Trophoblast cell (in vitro differentiated cells and primary cell): ENCODE results near the gene ZNF804A.

Experiments
- DNase-seq, 2 donors: peaks; one replicate each; pipeline ENCODE4 v3.0.0-alpha.2; 2016
- H2AFZ ChIP-seq: 2 replicates; pipeline ENCODE4 v1.6.1; 2013; ENCODE audit warnings: low read length, moderate library complexity, mild to moderate bottlenecking; ENCODE audit not compliant: insufficient read depth, poor library complexity
- H2AK5ac ChIP-seq: 2 replicates; pipeline ENCODE4 v1.6.1; 2013; ENCODE audit warnings: mild to moderate bottlenecking, low read length
- H2BK120ac ChIP-seq: 2 replicates; pipeline ENCODE4 v1.6.1; 2013; ENCODE audit warnings: low read length, mild to moderate bottlenecking, moderate library complexity; ENCODE audit not compliant: insufficient read depth, poor library complexity
- H2BK12ac ChIP-seq: 2 replicates; pipeline ENCODE4 v1.6.1; 2013; ENCODE audit warnings: mild to moderate bottlenecking, low read length, moderate library complexity
- H2BK5ac ChIP-seq: 2 replicates; pipeline ENCODE4 v1.6.1; 2013; ENCODE audit warnings: low read length, low read depth, moderate library complexity, mild to moderate bottlenecking; ENCODE audit not compliant: poor library complexity
- H3K14ac ChIP-seq: 2 replicates; pipeline ENCODE4 v1.6.1; 2013; ENCODE audit warnings: mild to moderate bottlenecking, low read length
- H3K18ac ChIP-seq: 2 replicates; pipeline ENCODE4 v1.6.1; 2013; ENCODE audit warnings: mild to moderate bottlenecking, low read length
- H3K23ac ChIP-seq: 2 replicates; pipeline ENCODE4 v1.6.1; 2013; ENCODE audit warnings: low read length
- H3K27ac ChIP-seq: 2 replicates; pipeline ENCODE4 v1.5.1; 2013; ENCODE audit warnings: low read depth, mild to moderate bottlenecking, inconsistent platforms, low read length, moderate library complexity
- H3K27me3 ChIP-seq: 2 replicates; pipeline ENCODE4 v1.6.1; 2013; ENCODE audit warnings: inconsistent platforms, mild to moderate bottlenecking, low read length, moderate library complexity; ENCODE audit not compliant: insufficient read depth
- H3K36me3 ChIP-seq, 2 experiments: 1 replicate in 1 of 2; 2 replicates in 1 of 2; pipeline ENCODE4 v1.6.1; 2013; ENCODE audit warnings: low read length in 2 of 2, mild to moderate bottlenecking in 2 of 2, moderate library complexity in 1 of 2; ENCODE audit not compliant: insufficient read depth in 2 of 2, control insufficient read depth in 1 of 2
- H3K4ac ChIP-seq: 2 replicates; pipeline ENCODE4 v1.6.1; 2013; ENCODE audit warnings: low read depth, mild to moderate bottlenecking, low read length, moderate library complexity
- H3K4me1 ChIP-seq, 2 experiments: 1 replicate in 1 of 2; 2 replicates in 1 of 2; pipeline ENCODE4 v1.6.1; 2013; ENCODE audit warnings: low read length in 2 of 2, mild to moderate bottlenecking in 2 of 2, moderate library complexity in 1 of 2; ENCODE audit not compliant: insufficient read depth in 2 of 2, control insufficient read depth in 1 of 2
- H3K4me2 ChIP-seq: 2 replicates; pipeline ENCODE4 v1.6.1; 2013; ENCODE audit warnings: inconsistent platforms, mild to moderate bottlenecking, low read length, moderate library complexity
- H3K4me3 ChIP-seq: 2 replicates; pipeline ENCODE4 v1.5.1; 2013; ENCODE audit warnings: mild to moderate bottlenecking, low read depth, low read length, inconsistent platforms
- H3K79me1 ChIP-seq: one replicate; pipeline ENCODE4 v1.6.1; 2013; ENCODE audit warnings: low read length
- H3K79me2 ChIP-seq: 2 replicates; pipeline ENCODE4 v1.6.1; 2013; ENCODE audit warnings: low read length, mild to moderate bottlenecking; ENCODE audit not compliant: control insufficient read depth, insufficient read depth, poor library complexity
- H3K9ac ChIP-seq: 2 replicates; pipeline ENCODE4 v1.6.1; 2013; ENCODE audit warnings: mild to moderate bottlenecking, low read length
- H3K9me3 ChIP-seq: 2 replicates; pipeline ENCODE4 v1.6.1; 2013; ENCODE audit warnings: low read depth, mild to moderate bottlenecking, control low read depth, inconsistent platforms, low read length; ENCODE audit not compliant: insufficient read depth
- H4K12ac ChIP-seq: 2 replicates; pipeline ENCODE4 v1.6.1; 2013; ENCODE audit warnings: low read depth, mild to moderate bottlenecking, low read length, moderate library complexity
- H4K8ac ChIP-seq: 2 replicates; pipeline ENCODE4 v1.6.1; 2013; ENCODE audit warnings: low read depth, mild to moderate bottlenecking, low read length, moderate library complexity
- H4K91ac ChIP-seq: one replicate; pipeline ENCODE4 v1.6.1; 2013; ENCODE audit warnings: low read depth, mild to moderate bottlenecking, low read length, moderate library complexity
- WGBS: extraction: QIAGEN DNeasy Blood & Tissue Kit; methylation state at CpG from one replicate; pipeline ENCODE4 v1.1.7; 2013; ENCODE audit warnings: missing lambda C conversion rate; ENCODE audit not compliant: insufficient read length, insufficient coverage; ENCODE audit errors: extremely low coverage; 5-methylcytosine and 5-hydroxymethylcytosine counted together

The ZNF804A gene

GRCh38 chr2:184783576-184783975 is 185.2 kb downstream of the ZNF804A start:
- no peak overlapping the region for H3K23ac ChIP-seq
- H3K14ac ChIP-seq = no peak overlapping the region
- no peak overlapping the region for H3K9ac ChIP-seq
- H2AFZ ChIP-seq = no peak overlapping the region
- H3K27ac ChIP-seq = no peak overlapping the region
- no peaks in the 10 kb centered on the region for H3K9me3 ChIP-seq
- WGBS = no CpG with 5 or more reads among the region's 3 CpGs
- no peak overlapping the region for H2BK120ac ChIP-seq
- H3K79me2 ChIP-seq = no peaks in the 10 kb centered on the region
- no peak overlapping the region for H4K91ac ChIP-seq
- no peak overlapping the region for H3K18ac ChIP-seq
- H4K12ac ChIP-seq = no peak overlapping the region
- H3K27me3 ChIP-seq = no peaks in the 10 kb centered on the region
- no peak overlapping the region for H4K8ac ChIP-seq
- no peak overlapping the region for H3K4me3 ChIP-seq
- H3K4me2 ChIP-seq = no peak overlapping the region
- H2BK12ac ChIP-seq = no peak overlapping the region
- H3K36me3 ChIP-seq = no peaks in the 10 kb centered on the region
- H3K4ac ChIP-seq = no peak overlapping the region
- H3K79me1 ChIP-seq = no peaks in the 10 kb centered on the region
- H3K4me1 ChIP-seq = no peaks in the 10 kb centered on the region
- no peak overlapping the region for H2AK5ac ChIP-seq
- no peak for DNase-seq
- no peak overlapping the region for H2BK5ac ChIP-seq

DNA sequence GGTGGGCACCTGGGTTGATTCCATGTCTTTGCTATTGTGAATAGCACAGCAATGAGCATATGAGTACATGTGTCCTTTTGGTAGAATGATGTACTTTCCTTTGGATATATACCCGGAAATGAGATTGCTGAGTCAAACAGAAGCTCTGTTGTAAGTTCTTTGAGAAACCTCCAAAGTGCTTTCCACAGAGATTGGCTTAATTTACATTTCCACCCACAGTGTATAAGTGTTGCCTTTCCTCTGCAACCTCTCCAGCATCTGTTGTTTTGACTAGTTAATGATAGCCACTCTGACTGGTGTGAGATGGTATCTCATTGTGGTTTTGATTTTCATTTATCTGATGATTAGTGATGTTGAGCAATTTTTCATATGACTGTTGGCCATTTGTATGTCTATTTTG is 194.8 kb downstream of the ZNF804A start:
- no peak overlapping the region for H3K23ac ChIP-seq
- no peaks in the 10 kb centered on the region for H3K79me2 ChIP-seq
- H2AK5ac ChIP-seq = no peak overlapping the region
- H3K18ac ChIP-seq = no peak overlapping the region
- no peaks in the 10 kb centered on the region for H3K27me3 ChIP-seq
- H2AFZ ChIP-seq = no peak overlapping the region
- H3K14ac ChIP-seq = no peak overlapping the region
- H2BK12ac ChIP-seq = no peak overlapping the region
- H3K9me3 ChIP-seq = no peaks in the 10 kb centered on the region
- H3K4me3 ChIP-seq = no peak overlapping the region
- DNase-seq = no peak
- H3K36me3 ChIP-seq = no peaks in the 10 kb centered on the region
- no peak overlapping the region for H2BK5ac ChIP-seq
- no peak overlapping the region for H2BK120ac ChIP-seq
- no peak overlapping the region for H3K9ac ChIP-seq
- no peak overlapping the region for H4K91ac ChIP-seq
- no peak overlapping the region for H3K4ac ChIP-seq
- no peak overlapping the region for H4K12ac ChIP-seq
- H3K4me2 ChIP-seq = no peak overlapping the region
- no CpG with 5 or more reads among the region's 1 CpG for WGBS
- H3K79me1 ChIP-seq = no peaks in the 10 kb centered on the region
- no peak overlapping the region for H3K27ac ChIP-seq
- no peaks in the 10 kb centered on the region for H3K4me1 ChIP-seq
- H4K8ac ChIP-seq = no peak overlapping the region

GRCh38 chr2:184799379-184799778 is 201.1 kb downstream of the ZNF804A start:
- Histone ChIP-seq H3K79me1 (no peaks in the 10 kb centered on the region), H2AFZ (no peak overlapping the region)

DNA sequence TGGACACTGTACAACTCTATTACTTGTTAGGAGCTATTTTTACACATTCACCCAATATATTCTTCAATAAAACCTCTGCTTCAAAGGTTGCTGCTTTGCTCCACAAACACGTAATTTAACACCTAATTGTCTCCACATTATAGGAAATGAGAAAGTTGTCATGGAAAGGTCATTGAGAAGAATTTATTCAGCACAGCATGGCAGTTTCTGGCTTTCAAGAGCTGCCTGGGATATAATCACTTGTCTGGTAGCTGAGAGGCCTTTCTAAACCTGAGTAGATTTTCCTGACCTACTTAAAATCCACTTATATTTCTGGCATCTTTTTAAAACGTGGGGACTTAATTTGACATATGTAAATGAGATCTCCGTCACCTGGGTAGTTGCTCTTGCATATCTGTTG is 216.1 kb downstream of the ZNF804A start:
- Histone ChIP-seq H3K79me2 (no peaks in the 10 kb centered on the region), H3K27me3 (no peaks in the 10 kb centered on the region), H3K23ac (no peak overlapping the region), H2BK120ac (no peak overlapping the region), H3K79me1 (no peaks in the 10 kb centered on the region), H3K4ac (no peak overlapping the region), H3K4me2 (no peak overlapping the region), H2BK12ac (no peak overlapping the region), H3K27ac (no peak overlapping the region), H4K8ac (no peak overlapping the region), H3K4me3 (no peak overlapping the region), H3K9me3 (no peaks in the 10 kb centered on the region), H3K14ac (no peak overlapping the region), H4K91ac (no peak overlapping the region), H4K12ac (no peak overlapping the region), H3K9ac (no peak overlapping the region), H2BK5ac (no peak overlapping the region), H3K18ac (no peak overlapping the region), H3K36me3 (no peaks in the 10 kb centered on the region), H2AK5ac (no peak overlapping the region), H2AFZ (no peak overlapping the region), H3K4me1 (no peaks in the 10 kb centered on the region)
- DNase-seq = no peak
- no CpG with 5 or more reads among the region's 3 CpGs for WGBS

More at GRCh38 chr2:184799379-184799778, 201.1 kb downstream of the ZNF804A start:
- Histone ChIP-seq H3K27me3 (no peaks in the 10 kb centered on the region), H2BK5ac (no peak overlapping the region), H3K4ac (no peak overlapping the region), H4K8ac (no peak overlapping the region), H3K27ac (no peak overlapping the region), H3K9ac (no peak overlapping the region), H3K79me2 (no peaks in the 10 kb centered on the region), H3K4me3 (no peak overlapping the region), H3K9me3 (no peaks in the 10 kb centered on the region), H4K91ac (no peak overlapping the region), H3K14ac (no peak overlapping the region), H4K12ac (no peak overlapping the region), H2BK120ac (no peak overlapping the region), H2AK5ac (no peak overlapping the region), H3K4me1 (no peaks in the 10 kb centered on the region), H3K4me2 (no peak overlapping the region), H3K36me3 (no peaks in the 10 kb centered on the region), H3K18ac (no peak overlapping the region), H3K23ac (no peak overlapping the region), H2BK12ac (no peak overlapping the region)
- WGBS = no CpG with 5 or more reads among the region's 4 CpGs
- DNase-seq = no peak
